Type B pancreatic cell (in vitro differentiated cells): Measurements from ENCODE around the gene AKAP7. TPM values are rescaled to one million over a fixed set of nuclear protein-coding genes. Genes with fewer than 3 reads are reported as not detected.
"Not testable (repeated sequence)": the region's sequence is repeated elsewhere in the genome, so short reads cannot be mapped to it uniquely, and the experiment has no call there.

Experiments
- DNase-seq: peaks from one replicate; pipeline ENCODE4 v3.0.0; 2021; ENCODE audit warnings: mixed read lengths; ENCODE audit not compliant: unreplicated experiment; ENCODE audit errors: extremely low spot score
- H3K27ac Mint-ChIP-seq: 2 replicates; pipeline ENCODE4 v1.8.0; 2021; ENCODE audit warnings: mild to moderate bottlenecking, mixed read lengths
- H3K27me3 Mint-ChIP-seq: 2 replicates; pipeline ENCODE4 v1.8.0; 2021; ENCODE audit warnings: mixed read lengths
- H3K36me3 Mint-ChIP-seq: 2 replicates; pipeline ENCODE4 v1.8.0; 2021; ENCODE audit warnings: mixed read lengths
- H3K4me1 Mint-ChIP-seq: one replicate; pipeline ENCODE4 v1.8.0; 2021; ENCODE audit warnings: mixed read lengths; ENCODE audit not compliant: unreplicated experiment
- H3K4me3 Mint-ChIP-seq: 2 replicates; pipeline ENCODE4 v1.8.0; 2021; ENCODE audit warnings: mild to moderate bottlenecking, mixed read lengths
- H3K9me3 Mint-ChIP-seq: 2 replicates; pipeline ENCODE4 v1.8.0; 2021; ENCODE audit warnings: mixed read lengths
- total RNA-seq: library from RNA; stranded (reverse); gene quantifications from 2 replicates; pipeline ENCODE4 v1.2.1, GENCODE V29; 2021; ENCODE audit warnings: low replicate concordance
- TF ChIP-seq, protein P1 (sequence below): fragments of 200-600 bp; sonication (generic); conservative IDR thresholded peaks from 2 replicates; pipeline ENCODE4 v1.5.0; 2021; ENCODE audit warnings: antibody characterized with exemption, mild to moderate bottlenecking

The AKAP7 gene
- total RNA-seq, 1 donor from 2014 or later, result 7.2 TPM

DNA sequence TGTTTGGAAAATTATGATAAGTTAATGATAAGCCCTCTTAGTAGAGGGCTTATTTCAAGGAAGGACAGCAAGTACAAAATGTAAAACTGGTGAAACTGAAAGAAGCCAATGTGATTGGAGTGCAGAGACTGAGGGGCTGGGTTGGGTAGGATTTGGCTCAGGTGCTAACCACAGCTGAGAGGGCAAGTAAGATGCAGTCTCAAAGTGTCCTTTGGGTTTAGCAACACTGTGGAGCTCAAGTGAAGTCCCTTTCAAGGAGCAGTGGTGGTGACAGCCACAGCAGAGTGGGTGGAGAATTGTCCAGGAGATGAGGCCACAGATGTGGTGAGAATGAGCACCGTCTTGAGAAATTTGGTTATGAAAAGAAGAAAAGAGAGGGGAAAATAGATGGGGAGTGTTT lies 181.4 kb downstream of the AKAP7 start:
- H3K4me3 Mint-ChIP-seq, result no peak overlapping the region

DNA sequence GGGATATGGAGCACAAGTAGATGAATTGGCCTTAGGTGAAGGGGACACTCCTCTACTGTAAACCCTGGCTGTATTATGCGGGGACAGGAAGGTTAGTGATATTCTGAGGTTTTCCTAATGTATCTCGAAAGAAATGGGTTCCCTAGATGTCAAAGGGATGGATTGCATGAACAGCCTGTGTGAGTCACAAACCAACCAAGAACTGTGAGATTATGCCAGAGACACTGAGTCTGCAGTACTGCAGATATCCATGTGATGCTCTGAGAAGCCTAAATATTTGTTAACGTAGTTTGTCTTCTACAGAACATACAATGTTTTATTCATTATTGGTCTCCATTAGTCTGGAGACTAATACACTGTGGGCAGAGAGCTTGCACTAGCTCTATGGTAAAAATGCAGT lies 182.2 kb downstream of the AKAP7 start:
- Mint-ChIP-seq H3K9me3 (peaks cover 4% of the 10 kb centered on the region), H3K36me3 (no peaks in the 10 kb centered on the region), H3K27ac (no peak overlapping the region), H3K4me1 (no peaks in the 10 kb centered on the region), H3K4me3 (no peak overlapping the region), H3K27me3 (no peaks in the 10 kb centered on the region)
- TF ChIP-seq, protein P1, sequence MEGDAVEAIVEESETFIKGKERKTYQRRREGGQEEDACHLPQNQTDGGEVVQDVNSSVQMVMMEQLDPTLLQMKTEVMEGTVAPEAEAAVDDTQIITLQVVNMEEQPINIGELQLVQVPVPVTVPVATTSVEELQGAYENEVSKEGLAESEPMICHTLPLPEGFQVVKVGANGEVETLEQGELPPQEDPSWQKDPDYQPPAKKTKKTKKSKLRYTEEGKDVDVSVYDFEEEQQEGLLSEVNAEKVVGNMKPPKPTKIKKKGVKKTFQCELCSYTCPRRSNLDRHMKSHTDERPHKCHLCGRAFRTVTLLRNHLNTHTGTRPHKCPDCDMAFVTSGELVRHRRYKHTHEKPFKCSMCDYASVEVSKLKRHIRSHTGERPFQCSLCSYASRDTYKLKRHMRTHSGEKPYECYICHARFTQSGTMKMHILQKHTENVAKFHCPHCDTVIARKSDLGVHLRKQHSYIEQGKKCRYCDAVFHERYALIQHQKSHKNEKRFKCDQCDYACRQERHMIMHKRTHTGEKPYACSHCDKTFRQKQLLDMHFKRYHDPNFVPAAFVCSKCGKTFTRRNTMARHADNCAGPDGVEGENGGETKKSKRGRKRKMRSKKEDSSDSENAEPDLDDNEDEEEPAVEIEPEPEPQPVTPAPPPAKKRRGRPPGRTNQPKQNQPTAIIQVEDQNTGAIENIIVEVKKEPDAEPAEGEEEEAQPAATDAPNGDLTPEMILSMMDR, result no peak
- no peak for DNase-seq

More for the DNA sequence above, 181.4 kb downstream of the AKAP7 start:
- TF ChIP-seq, protein P1, result no peak
- no peaks in the 10 kb centered on the region for H3K36me3 Mint-ChIP-seq
- H3K27me3 Mint-ChIP-seq, result no peaks in the 10 kb centered on the region
- DNase-seq, result no peak
- no peaks in the 10 kb centered on the region for H3K4me1 Mint-ChIP-seq
- peaks cover 4% of the 10 kb centered on the region for H3K9me3 Mint-ChIP-seq
- no peak overlapping the region for H3K27ac Mint-ChIP-seq

DNA sequence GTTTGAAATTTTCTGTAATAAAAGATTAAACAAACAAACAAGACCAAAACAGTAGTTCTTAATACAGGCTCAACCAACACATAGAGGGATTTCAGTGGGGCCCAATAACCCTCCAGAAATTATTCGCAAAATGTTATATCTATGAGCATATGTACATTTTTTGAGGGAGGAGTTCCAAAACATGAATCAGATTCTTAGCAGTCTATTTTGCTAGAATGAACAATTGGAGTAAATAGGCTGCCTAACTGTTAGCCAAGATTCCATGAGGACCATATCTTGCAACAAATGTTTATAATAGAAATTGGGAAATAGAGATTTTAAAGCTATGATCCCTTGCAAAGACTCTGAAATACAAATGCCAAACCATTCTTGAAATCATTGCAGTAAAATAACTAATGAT lies 186.3 kb downstream of the AKAP7 start:
- peaks cover 3% of the 10 kb centered on the region for H3K9me3 Mint-ChIP-seq
- no peak overlapping the region for H3K4me3 Mint-ChIP-seq
- H3K36me3 Mint-ChIP-seq, result no peaks in the 10 kb centered on the region
- no peak overlapping the region for H3K27ac Mint-ChIP-seq
- no peak for DNase-seq
- H3K27me3 Mint-ChIP-seq, result no peaks in the 10 kb centered on the region
- TF ChIP-seq, protein P1, result no peak
- no peaks in the 10 kb centered on the region for H3K4me1 Mint-ChIP-seq

DNA sequence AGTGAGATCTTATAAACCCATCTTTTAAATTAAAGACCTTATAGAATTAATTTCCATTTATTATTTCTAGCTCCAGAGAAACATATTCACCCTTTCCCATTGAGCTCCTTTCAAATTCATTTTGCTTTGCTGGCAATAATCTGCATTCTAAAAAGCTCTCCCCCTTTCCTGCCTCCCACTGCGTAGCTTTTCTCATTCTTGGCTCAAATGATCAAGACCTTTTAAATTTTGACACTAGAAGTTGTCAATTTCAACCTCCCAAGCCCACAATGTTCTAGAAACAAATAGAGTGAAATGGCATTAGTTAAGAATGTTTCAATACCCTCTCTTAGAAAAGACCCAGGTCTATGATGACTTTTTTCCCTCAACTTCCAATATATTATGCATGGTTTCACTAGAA lies 186.9 kb downstream of the AKAP7 start:
- DNase-seq, result no peak
- Mint-ChIP-seq H3K27me3 (no peaks in the 10 kb centered on the region), H3K4me1 (no peaks in the 10 kb centered on the region), H3K4me3 (no peak overlapping the region), H3K27ac (no peak overlapping the region), H3K9me3 (no peaks in the 10 kb centered on the region), H3K36me3 (no peaks in the 10 kb centered on the region)
- TF ChIP-seq, protein P1, result no peak

DNA sequence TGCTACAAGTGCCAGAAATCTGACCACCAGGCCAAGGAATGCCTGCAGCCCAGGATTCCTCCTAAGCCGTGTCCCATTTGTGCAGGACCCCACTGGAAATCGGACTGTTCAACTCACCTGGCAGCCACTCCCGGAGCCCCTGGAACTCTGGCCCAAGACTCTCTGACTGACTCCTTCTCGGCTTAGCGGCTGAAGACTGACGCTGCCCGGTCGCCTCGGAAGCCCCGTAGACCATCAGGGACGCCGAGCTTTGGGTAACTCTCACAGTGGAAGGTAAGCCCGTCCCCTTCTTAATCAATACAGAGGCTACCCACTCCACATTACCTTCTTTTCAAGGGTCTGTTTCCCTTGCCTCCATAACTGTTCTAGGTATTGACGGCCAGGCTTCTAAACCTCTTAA lies 190.4 kb downstream of the AKAP7 start:
- H3K4me1 Mint-ChIP-seq, H3K4me3 Mint-ChIP-seq, H3K27me3 Mint-ChIP-seq, H3K36me3 Mint-ChIP-seq, H3K27ac Mint-ChIP-seq, H3K9me3 Mint-ChIP-seq, DNase-seq: not testable (repeated sequence)

DNA sequence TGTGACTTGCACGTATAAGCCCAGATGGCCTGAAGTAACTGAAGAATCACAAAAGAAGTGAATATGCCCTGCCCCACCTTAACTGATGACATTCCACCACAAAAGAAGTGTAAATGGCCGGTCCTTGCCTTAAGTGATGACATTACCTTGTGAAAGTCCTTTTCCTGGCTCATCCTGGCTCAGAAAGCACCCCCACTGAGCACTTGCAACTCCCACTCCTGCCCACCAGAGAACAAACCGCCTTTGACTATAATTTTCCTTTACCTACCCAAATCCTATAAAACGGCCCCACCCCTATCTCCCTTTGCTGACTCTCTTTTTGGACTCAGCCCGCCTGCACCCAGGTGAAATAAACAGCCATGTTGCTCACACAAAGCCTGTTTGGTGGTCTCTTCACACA lies 193.5 kb downstream of the AKAP7 start:
- H3K4me3 Mint-ChIP-seq, H3K27ac Mint-ChIP-seq, H3K4me1 Mint-ChIP-seq, H3K27me3 Mint-ChIP-seq, H3K9me3 Mint-ChIP-seq, H3K36me3 Mint-ChIP-seq, DNase-seq: not testable (repeated sequence)

DNA sequence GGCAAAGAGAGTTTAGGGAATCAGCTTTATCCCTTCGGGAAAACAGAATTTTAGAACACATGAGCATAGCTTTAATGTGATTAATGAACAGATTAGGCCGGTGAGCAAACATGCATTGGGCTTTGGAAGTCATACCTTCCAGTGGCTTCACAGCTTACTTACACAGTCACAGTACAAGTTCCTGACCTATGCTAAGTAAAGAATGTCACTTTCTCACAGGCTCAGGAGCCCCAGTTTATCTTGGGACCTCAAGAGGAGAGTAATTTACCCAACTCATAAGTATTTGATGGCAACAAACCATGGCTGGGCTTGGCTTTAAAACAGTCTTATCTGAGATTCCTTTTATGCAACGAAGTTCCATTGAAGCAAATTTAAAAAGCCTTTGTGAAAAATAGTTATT lies 195.9 kb downstream of the AKAP7 start:
- Mint-ChIP-seq H3K4me1 (peaks cover 5% of the 10 kb centered on the region), H3K27me3 (no peaks in the 10 kb centered on the region), H3K9me3 (no peaks in the 10 kb centered on the region), H3K4me3 (no peak overlapping the region), H3K27ac (no peak overlapping the region), H3K36me3 (no peaks in the 10 kb centered on the region)
- TF ChIP-seq, protein P1, result no peak
- DNase-seq, result no peak
